Right ventricle myocardium superior (tissue), 1 donor: ENCODE data around the gene DDIT4. TPM values are rescaled to one million over a fixed set of nuclear protein-coding genes. Genes with fewer than 3 reads are reported as not detected.
"Not testable (repeated sequence)": the region's sequence is repeated elsewhere in the genome, so short reads cannot be mapped to it uniquely, and the experiment has no call there.

Experiments used
- ATAC-seq: fragments of 200-7000 bp; cut with Tn5 transposase; one replicate; pipeline ENCODE4 v1.9.1; 2020; ENCODE audit warnings: mild to moderate bottlenecking; ENCODE audit not compliant: poor library complexity
- DNase-seq: peaks from one replicate; pipeline ENCODE4 v3.0.0-alpha.2; 2020
- intact Hi-C: fragments of 100-400 bp; cut with DNase I; formaldehyde crosslinking; loops from one replicate; pipeline ENCODE4 v1.11.2; 2022
- total RNA-seq: library from RNA; stranded (reverse); fragmentation: NEBNext Ultra II Directional; extraction: Animal tissue kit (Norgen Biotek cat#: 25700); gene quantifications from one replicate; pipeline ENCODE4 v1.2.1, GENCODE V29; 2021
- donor health status: DM: no; HTN: yes; CAD: no; lungs with severe emphysema.

The DDIT4 gene
- total RNA-seq, 1 donor from 2014 or later, result 54.8 TPM

DNA sequence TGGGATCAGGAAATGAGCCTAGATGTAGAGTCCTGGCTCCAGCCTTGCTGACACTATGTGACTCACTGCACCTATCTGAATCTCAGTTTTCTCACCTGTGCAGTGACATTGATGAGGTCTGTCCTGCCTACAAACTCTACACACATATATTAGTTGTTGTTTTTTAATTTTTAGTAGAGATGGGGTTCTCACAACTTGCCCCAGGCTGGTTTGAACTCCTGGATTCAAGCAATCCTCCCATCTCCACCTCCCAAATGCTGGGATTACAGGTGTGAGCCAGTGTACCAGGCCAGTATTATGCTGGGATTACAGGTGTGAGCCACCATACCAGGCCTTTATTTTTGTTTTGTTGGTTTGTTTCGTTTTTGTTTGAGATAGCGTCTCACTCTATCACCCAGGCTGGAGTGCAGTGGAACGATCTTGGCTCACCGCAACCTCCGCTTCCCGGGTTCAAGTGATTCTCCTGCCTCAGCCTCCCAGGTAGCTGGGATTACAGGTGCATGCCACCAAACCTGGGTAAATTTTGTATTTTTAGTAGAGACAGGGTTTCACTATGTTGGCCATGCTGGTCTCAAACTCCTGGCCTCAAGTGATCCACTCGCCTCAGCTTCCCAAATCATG lies 11.8 kb upstream of the DDIT4 start:
- DNase-seq (no peak), ATAC-seq (no peak)
- intact Hi-C loops, result no loop called here

DNA sequence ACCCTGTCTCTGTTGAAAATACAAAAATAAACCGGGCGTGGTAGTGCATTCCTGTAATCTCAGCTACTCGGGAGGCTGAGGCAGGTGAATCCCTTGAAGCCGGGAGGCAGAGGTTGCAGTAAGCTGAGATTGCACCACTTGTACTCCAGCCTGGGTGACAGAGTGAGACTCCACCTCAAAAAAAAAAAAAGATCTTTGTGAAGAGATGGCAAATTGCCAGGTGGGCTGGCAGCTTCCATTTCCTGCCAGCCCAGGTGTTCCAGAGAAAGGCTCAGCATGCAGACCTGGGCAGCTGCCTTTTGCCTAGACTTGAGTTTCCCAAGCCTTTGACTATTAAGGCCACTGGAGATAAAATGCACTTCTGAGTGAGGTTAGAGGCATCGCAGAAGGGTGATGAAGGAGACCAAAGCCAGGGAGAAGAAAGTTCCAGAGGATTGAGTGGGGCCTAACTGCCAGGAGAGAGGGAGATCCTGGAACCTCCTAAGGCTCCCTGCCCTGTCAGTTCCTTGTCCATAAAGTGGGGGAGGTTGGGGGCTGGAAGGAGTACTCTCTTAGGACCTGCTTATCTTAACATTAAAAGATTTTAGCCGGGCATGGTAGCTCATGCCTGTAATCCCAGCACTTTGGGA lies 10.0 kb upstream of the DDIT4 start:
- intact Hi-C loops, result no loop called here
- DNase-seq, result no peak
- no peak for ATAC-seq

DNA sequence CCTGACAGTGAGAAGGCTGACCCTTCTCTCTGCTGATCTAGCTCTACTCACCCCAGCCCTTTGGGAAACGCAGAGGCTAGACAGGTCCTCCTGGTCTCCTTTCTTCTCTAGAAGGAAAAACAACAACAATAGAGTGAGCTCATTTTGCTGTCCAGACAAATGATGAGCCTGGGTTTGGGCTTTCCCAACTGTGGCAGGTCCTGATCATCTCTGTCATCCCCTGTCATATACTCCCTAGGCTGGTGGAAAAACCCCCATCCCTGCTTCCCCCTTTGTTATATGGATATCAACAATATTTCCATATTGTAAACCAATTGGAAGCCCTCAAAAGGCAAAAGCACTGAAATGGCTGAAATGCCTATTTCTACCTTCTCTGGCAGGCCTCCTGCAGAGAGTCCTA lies 9.2 kb upstream of the DDIT4 start:
- intact Hi-C loops, result no loop called here
- DNase-seq (no peak), ATAC-seq (no peak)

DNA sequence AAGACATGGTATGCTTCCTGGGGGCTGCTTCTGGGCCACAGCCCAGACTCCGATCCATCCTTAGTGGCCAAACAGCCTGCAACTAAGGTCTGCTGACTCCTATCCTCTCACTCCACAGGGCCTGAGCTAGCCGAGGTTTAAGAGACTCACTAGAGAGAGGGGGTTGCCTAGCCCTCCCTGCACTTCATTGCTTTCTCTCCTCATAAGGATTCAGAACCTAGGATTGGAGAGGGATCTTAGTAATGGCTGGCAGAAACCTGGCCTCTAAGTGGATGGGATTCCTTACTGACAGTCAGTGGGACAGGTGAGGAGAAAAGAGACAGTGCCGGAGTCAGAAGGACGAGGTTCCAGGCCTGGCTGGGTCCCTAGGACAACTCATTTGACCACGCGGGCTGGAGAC lies 8.2 kb upstream of the DDIT4 start:
- no peak for ATAC-seq
- DNase-seq, result no peak
- intact Hi-C loops, result no loop called here

DNA sequence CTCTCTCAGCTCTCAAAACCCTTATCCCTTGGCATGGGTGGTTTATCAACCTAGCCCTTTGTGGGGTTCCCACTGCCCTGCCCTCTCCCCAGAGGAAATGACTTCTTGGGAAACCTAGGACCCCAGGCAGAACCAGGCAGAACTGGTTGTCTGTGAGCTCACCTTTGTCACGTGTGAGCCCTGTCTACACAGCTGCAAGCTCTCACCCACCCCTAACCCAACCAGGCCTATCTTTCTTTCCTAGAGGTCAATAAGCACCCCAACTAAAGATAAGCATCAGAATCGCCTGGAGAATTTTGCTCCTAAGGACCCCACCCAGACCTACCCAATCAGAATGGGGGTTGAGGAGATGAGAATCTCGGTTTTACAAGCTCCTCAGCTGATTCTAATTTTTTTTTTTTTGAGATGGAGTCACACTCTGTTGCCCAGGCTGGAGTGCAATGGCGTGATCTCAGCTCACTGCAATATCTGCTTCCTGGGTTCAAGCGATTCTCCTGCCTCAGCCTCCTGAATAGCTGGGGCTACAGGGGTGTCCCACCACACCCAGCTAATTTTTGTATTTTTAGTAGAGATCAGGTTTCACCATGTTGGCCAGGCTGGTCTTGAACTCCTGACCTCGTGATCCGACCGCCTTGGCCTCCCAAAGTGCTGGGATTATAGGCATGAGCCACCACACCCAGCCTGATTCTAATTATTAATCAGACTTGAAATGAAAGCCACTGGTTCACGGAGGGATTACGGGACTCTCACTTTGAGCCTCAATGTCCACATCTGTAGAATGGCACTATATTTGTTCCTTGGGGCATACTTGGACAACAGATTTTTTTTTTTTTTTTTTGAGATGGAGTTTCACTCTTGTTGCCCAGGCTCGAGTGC lies 7.5 kb upstream of the DDIT4 start:
- ATAC-seq (no peak), DNase-seq (no peak)
- intact Hi-C loops, result no loop called here

DNA sequence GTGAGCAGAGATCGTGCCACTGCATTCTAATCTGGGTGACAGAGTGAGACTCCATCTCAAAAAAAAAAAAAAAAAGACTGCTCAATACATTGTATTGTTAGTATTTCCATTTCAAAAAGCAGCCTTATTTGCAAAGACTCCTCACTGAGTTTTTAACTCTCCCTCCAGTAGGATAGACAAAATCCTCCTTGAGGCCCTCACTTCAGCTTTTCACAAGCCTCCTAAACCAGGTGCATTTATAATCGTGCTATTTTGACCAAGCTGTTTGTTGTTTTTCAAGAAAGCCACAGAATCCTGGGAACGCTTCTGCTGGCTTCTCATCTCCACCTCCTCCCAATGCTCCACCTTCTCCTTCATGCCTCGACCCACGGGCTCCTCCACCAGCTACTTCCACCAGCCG lies 6.3 kb upstream of the DDIT4 start:
- intact Hi-C loops, result no loop called here
- ATAC-seq, result no peak
- DNase-seq, result no peak

DNA sequence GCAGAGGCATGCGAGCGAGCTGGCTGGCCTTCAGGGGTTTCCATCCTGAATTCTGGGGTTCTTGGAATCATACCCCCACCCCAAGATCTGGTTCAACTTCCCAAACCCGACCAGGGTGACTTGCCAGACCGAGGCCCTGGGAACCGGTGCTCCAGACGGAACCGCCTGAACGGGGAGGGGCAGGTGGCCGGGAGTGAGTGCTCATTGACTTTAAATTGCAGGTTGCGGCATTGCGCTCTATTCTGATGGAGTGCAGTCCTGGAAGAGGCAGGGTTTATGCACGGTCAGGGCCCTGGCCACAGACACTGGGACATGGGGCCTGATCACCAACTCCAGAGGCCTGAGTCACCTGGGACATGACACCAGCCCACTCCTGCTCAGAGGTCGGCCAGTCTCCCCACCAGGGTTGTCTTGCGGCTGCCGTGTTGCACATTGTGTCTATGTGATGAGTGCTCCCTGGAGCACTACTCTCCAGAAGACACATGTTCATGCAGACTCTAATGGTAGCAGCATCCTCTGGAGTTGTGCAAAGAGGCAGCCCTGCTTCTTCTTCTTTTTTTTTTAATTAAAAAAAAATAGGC lies 5.8 kb upstream of the DDIT4 start:
- DNase-seq (no peak), ATAC-seq (no peak)

DNA sequence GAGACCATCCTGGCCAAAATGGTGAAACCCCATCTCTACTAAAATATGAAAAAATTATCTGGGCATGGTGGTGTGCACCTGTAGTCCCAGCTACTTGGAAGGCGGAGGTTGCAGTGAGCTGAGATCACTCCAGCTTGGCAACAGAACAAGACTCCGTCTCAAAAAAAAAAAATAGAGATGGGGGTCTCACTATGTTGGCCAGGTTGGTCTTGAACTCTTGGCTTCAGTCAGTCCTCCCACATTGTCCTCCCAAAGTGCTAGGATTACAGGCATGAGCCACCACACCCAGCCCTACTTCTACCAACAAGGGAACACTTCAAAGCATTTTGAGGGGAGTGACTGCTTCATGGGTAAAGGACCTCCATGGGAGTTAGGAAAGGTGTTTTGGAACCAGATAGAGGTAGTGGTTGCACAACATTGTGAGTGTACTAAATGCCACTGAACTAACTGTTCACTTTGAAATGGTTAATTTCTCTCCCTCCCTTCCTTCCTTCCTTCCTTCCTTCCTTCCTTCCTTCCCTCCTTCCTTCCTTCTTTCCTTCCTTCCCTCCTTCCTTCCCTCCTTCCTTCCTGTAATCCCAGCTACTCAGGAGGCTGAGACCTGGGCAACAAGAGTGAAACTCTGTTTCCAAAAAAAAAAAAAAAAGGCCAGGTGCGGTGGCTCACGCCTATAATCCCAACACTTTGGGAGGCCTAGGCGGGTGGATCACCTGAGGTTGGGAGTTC lies 5.1 kb upstream of the DDIT4 start:
- ATAC-seq, DNase-seq, intact Hi-C loops: not testable (repeated sequence)

More for the DNA sequence above, 5.8 kb upstream of the DDIT4 start:
- intact Hi-C loops, result no loop called here

DNA sequence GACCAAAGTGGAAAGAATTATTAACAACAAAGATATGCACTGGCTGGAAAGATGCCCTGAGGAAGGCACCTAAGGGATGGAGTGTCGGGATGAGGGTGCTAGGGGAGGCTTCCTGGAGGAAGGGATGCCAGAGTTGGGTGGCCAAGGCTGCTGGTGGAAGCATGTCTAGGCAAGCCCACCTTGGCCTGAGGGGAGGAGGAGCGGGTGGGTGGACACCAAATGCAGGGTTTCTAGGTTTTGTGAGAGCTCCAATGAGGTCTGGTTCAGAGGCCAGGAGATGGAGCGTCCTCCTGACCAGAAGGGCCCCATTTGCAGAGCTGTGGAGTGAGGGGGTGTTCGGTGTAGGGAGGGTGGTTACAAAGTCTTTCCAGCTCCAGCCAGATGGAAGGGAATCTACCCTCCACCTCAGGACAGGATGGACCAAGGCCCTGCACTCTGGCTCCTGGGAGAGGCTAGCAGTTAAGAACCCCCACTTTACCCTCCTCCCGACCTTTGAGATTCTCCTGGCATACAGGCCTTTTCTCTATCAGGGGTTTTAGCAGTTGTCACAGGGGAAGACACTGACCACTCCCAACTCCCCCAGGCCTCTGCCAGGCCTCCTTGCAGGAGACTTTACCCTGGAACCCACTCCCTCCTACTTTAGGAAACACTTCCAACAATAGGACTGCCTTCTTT lies 3.0 kb upstream of the DDIT4 start:
- intact Hi-C loops, result loop anchor here (10.0 kb wide), 1 partner anchor 54 kb away; no protein-coding TSS in a partner anchor
- DNase-seq, result no peak
- ATAC-seq, result no peak

DNA sequence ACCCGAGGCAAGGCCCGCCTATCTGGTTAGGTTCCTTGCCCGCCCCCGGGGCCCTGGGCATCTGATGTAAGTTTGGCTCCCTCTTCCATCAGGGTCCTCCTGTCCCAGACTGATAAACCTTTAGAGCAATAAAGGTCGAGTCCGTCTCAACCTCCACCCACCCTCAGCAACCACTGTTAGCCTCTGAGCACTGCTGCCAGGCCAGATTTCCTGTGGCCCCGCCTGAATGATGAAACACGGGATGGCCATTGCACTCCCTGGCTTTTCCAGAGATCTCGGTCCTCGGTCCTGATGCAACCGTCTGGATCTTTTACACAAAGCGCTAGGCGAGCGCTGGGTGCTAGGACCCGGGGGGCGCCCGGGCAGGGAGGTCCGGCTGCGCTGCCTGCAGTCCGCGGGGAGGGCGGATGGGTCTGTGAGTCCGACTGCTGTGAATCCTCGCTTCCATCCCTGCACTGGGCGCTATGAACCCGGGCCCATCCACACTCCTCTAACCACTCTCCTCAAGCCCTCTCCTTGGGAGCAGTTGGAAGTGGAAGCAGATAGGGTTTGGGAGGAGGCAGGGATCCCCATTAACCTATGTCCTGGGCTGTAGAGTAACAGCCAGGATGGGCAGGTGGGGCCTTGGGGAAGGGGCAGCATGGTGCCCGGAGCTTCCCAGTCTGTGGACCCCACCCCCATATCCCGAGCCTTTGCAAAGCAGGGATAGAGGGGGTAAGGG lies 875 bp upstream of the DDIT4 start:
- peak; percentile 94 for DNase-seq
- intact Hi-C loops, result loop anchor here (2.0 to 10.0 kb wide), 2 partner anchors 52 to 56 kb away; partner anchors contain the start of genes ANAPC16 and ASCC1
- peak; percentile 74 for ATAC-seq

DNA sequence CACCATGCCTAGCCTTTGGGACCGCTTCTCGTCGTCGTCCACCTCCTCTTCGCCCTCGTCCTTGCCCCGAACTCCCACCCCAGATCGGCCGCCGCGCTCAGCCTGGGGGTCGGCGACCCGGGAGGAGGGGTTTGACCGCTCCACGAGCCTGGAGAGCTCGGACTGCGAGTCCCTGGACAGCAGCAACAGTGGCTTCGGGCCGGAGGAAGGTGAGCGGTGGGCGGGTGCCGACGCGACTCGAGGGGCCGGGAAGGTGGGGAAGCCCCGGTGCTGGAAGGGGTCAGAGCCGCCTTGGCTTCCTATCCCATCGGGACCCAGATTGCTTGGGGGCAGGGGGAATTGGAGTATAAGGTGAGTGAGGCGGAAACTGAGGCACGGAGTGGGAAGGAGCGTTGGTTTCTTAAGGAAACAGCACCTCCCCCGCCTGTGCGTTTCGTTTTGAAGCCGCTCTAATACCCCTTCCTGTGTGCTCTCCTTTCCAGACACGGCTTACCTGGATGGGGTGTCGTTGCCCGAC lies 547 bp downstream of the DDIT4 start:
- DNase-seq (no peak), ATAC-seq (peak; percentile 1)
- intact Hi-C loops, result loop anchor here (10.0 kb wide), 1 partner anchor 51 kb away; no protein-coding TSS in a partner anchor

DNA sequence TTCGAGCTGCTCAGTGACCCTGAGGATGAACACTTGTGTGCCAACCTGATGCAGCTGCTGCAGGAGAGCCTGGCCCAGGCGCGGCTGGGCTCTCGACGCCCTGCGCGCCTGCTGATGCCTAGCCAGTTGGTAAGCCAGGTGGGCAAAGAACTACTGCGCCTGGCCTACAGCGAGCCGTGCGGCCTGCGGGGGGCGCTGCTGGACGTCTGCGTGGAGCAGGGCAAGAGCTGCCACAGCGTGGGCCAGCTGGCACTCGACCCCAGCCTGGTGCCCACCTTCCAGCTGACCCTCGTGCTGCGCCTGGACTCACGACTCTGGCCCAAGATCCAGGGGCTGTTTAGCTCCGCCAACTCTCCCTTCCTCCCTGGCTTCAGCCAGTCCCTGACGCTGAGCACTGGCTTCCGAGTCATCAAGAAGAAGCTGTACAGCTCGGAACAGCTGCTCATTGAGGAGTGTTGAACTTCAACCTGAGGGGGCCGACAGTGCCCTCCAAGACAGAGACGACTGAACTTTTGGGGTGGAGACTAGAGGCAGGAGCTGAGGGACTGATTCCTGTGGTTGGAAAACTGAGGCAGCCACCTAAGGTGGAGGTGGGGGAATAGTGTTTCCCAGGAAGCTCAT lies 1.1 kb downstream of the DDIT4 start:
- ATAC-seq, result peak; percentile 32
- DNase-seq, result peak; percentile 83
- intact Hi-C loops, result loop anchor here (10.0 kb wide), 1 partner anchor 50 kb away; no protein-coding TSS in a partner anchor

DNA sequence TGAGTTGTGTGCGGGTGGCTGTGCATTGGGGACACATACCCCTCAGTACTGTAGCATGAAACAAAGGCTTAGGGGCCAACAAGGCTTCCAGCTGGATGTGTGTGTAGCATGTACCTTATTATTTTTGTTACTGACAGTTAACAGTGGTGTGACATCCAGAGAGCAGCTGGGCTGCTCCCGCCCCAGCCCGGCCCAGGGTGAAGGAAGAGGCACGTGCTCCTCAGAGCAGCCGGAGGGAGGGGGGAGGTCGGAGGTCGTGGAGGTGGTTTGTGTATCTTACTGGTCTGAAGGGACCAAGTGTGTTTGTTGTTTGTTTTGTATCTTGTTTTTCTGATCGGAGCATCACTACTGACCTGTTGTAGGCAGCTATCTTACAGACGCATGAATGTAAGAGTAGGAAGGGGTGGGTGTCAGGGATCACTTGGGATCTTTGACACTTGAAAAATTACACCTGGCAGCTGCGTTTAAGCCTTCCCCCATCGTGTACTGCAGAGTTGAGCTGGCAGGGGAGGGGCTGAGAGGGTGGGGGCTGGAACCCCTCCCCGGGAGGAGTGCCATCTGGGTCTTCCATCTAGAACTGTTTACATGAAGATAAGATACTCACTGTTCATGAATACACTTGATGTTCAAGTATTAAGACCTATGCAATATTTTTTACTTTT lies 1.8 kb downstream of the DDIT4 start:
- intact Hi-C loops, result loop anchor here (10.0 kb wide), 1 partner anchor 49 kb away; no protein-coding TSS in a partner anchor
- DNase-seq (no peak), ATAC-seq (no peak)

DNA sequence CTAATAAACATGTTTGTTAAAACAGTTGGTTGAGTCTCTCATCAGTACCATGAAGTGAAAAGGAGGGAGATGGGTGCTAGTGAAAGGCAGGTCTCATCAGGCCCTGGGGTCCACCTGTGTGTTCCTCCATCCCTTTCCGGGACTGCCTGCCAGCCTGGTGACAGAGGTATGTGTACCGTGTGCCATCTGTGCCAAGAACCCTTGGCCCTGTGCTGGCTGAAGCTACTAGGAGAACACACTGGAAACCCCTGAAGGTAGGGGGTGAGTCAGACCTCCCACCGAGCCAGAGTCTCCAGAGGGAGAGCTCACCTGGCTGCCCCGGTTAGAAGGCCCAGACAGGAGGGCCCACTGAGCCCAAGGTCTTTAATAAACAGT lies 2.3 kb downstream of the DDIT4 start:
- DNase-seq (no peak), ATAC-seq (no peak)
- intact Hi-C loops, result loop anchor here (10.0 kb wide), 1 partner anchor 49 kb away; no protein-coding TSS in a partner anchor

DNA sequence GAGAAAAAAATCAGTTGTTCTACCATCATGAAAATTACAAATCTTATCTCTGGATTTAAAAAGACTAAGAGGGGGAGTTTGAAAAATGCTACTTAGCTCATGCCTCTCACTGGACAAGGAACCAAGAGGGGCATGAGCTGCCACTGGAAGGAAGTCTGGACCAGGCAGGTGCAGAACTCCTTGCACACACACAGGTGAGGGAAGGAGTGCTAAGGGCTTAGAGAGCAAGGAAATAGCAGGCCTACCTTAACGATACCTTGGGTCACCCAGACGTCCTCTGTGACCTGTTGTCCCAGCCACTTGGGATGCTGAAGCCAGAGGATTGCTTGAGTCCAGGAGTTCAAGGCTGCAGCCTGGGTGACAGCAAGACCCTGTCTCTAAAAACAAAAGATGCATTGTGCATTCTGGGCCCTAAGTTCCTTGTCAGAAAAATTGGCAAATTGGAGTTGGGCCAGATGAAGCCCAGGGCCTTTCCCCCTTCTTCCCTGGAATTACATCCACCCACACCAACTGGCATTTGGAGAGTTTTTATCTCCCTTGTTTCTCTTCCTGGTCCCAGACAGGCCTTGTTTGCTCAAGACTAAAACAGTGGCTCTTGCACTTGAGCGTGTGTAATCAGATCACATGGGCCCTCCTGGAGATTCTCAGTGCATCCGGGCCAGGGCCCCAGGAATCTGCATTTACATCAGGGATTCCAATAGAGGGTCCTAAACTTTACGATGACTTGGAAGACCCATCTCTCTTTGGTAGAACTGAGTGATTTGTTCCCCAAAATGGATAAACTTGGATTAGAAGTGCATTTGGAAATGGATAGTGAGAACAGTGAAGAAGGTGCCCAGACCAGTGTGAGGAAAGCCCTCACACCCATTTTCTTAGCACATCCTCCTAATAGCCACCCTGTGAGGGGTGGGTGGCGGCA lies 3.0 kb downstream of the DDIT4 start:
- intact Hi-C loops, result loop anchor here (10.0 kb wide), 1 partner anchor 48 kb away; no protein-coding TSS in a partner anchor
- ATAC-seq (no peak), DNase-seq (no peak)
